Measurements from ENCODE around the gene OR51B6. TPM values are rescaled to one million over a fixed set of nuclear protein-coding genes. Genes with fewer than 3 reads are reported as not detected.
"Not testable (repeated sequence)": the region's sequence is repeated elsewhere in the genome, so short reads cannot be mapped to it uniquely, and the experiment has no call there.

The OR51B6 gene
- total RNA-seq, 4 donors from 2014 or later = not detected

- no peaks in the 10 kb centered on the region for H3K9me3 ChIP-seq
- no peaks in the 10 kb centered on the region for H3K36me3 ChIP-seq
- no peak for ATAC-seq
- H3K4me3 ChIP-seq = no peak overlapping the region
- WGBS, 2 donors (ENCODE audit: low coverage in 1 of 2) = 26 to 33% methylated on average over 2 of the region's 2 CpGs
- H3K4me1 ChIP-seq = no peaks in the 10 kb centered on the region
- no peak overlapping the region for H3K27ac ChIP-seq
- no peak for TF ChIP-seq POLR2AphosphoS5 (IDR thresholded peaks at IDR 0.05)
- no peak for TF ChIP-seq EP300 (IDR thresholded peaks at IDR 0.05)
- no peak for TF ChIP-seq POLR2A (IDR thresholded peaks at IDR 0.05)
- TF ChIP-seq, protein P1, sequence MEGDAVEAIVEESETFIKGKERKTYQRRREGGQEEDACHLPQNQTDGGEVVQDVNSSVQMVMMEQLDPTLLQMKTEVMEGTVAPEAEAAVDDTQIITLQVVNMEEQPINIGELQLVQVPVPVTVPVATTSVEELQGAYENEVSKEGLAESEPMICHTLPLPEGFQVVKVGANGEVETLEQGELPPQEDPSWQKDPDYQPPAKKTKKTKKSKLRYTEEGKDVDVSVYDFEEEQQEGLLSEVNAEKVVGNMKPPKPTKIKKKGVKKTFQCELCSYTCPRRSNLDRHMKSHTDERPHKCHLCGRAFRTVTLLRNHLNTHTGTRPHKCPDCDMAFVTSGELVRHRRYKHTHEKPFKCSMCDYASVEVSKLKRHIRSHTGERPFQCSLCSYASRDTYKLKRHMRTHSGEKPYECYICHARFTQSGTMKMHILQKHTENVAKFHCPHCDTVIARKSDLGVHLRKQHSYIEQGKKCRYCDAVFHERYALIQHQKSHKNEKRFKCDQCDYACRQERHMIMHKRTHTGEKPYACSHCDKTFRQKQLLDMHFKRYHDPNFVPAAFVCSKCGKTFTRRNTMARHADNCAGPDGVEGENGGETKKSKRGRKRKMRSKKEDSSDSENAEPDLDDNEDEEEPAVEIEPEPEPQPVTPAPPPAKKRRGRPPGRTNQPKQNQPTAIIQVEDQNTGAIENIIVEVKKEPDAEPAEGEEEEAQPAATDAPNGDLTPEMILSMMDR (IDR thresholded peaks at IDR 0.05) = no peak
- H3K27me3 ChIP-seq = no peaks in the 10 kb centered on the region
These were observed 12.9 kb downstream of the OR51B6 start for GRCh38 chr11:5364214-5364613.

DNA sequence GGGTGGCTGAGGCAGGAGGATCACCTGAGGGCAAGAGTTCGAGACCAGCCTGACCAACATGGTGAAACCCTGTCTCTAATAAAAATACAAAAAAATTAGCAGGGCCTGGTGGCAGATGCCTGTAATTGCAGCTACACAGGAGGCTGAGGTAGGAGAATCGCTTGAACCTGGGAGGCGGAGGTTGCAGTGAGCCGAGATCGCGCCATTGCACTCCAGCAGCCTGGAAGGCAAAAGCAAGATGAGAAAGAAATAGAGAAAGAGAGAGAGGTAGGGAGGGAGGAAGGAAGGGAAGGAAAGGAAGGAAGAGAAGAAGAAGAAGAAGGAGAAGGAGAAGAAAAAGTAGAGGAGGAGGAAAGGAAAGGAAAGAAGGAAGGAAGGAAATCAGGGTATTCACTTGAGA lies 15.1 kb downstream of the OR51B6 start:
- ATAC-seq, H3K9me3 ChIP-seq, H3K4me3 ChIP-seq, H3K4me1 ChIP-seq, H3K36me3 ChIP-seq, H3K27ac ChIP-seq, H3K27me3 ChIP-seq: not testable (repeated sequence)
- 82 to 86% methylated on average over 6 of the region's 6 CpGs for WGBS, 2 donors (ENCODE audit: low coverage in 1 of 2)

- H3K27me3 ChIP-seq = no peaks in the 10 kb centered on the region
- no peaks in the 10 kb centered on the region for H3K36me3 ChIP-seq
These were observed 15.5 kb downstream of the OR51B6 start for GRCh38 chr11:5366856-5367255.

DNA sequence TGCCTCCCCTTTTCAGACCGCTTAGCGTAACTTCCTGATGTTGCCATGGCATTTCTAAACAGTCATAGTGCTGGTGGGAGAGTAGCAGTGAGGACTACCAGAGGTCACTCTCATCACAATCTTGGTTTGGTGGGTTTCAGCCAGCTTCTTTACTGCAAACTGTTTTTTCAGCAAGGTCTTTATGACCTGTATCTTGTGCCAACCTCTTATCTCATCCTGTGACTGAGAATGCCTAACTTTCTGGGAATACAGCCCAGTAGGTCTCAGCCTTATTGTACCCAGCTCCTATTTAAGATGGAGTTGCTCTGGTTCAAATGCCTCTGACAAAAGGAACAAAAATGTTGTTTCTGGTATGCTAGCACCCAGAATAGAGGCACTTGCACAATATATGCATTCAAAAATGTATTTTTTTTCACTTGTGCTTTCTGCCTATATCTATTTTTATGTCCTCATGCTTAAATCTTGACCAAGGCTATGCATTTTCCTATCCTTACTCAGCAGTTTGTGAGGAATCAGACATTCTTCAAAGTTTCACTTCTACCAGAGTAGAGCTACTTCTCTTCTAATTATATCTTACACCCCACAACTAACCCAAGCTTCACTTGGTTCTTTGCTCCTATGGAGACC lies 16.3 kb downstream of the OR51B6 start:
- Histone ChIP-seq H3K27ac (no peak overlapping the region), H3K4me1 (no peaks in the 10 kb centered on the region)
- ATAC-seq = no peak

More at GRCh38 chr11:5366856-5367255, 15.5 kb downstream of the OR51B6 start:
- H3K27ac ChIP-seq = no peak overlapping the region
- WGBS, 2 donors (ENCODE audit: low coverage in 1 of 2) = 44% methylated on average over 1 of the region's 1 CpG; no CpG with 5 or more reads in 1 of the 2 donors
- no peak for ATAC-seq
- TF ChIP-seq, protein P1 (IDR thresholded peaks at IDR 0.05) = no peak
- TF ChIP-seq EP300 (IDR thresholded peaks at IDR 0.05) (no peak), POLR2AphosphoS5 (IDR thresholded peaks at IDR 0.05) (no peak), POLR2A (IDR thresholded peaks at IDR 0.05) (no peak)
- H3K9me3 ChIP-seq = no peaks in the 10 kb centered on the region
- no peaks in the 10 kb centered on the region for H3K4me1 ChIP-seq
- no peak overlapping the region for H3K4me3 ChIP-seq

DNA sequence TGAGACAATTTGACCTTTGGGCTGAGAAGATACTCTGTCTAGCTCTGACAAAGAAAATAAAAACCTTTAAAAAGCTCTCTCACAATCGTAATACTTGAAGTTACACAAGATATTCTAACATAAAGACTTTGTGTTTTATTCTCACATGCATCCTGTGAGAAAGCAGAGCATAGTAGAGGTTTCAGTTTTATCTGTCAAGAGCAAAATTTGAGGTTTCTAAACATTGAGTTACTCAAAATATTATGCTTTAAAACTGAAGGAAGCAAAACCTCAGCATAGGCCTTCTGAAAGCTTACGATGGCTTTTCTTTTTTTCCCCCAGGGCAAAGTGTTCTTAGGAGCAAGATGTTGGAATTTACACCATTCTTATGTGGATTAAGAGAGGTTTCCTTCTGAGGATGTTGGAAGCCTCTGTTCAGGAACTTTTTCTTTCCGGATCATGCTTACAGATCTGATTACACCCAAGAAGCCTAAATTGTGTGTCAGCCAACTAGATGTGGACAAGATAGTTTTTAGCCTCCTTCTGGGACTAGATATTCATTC lies 17.3 kb downstream of the OR51B6 start:
- Histone ChIP-seq H3K27ac (no peak overlapping the region), H3K4me1 (no peaks in the 10 kb centered on the region), H3K9me3 (no peaks in the 10 kb centered on the region), H3K36me3 (no peaks in the 10 kb centered on the region), H3K27me3 (no peaks in the 10 kb centered on the region), H3K4me3 (no peak overlapping the region)
- 50 to 59% methylated on average over 3 of the region's 3 CpGs for WGBS, 2 donors (ENCODE audit: low coverage in 1 of 2)
- TF ChIP-seq POLR2AphosphoS5 (IDR thresholded peaks at IDR 0.05) (no peak), POLR2A (IDR thresholded peaks at IDR 0.05) (no peak), EP300 (IDR thresholded peaks at IDR 0.05) (no peak)
- TF ChIP-seq, protein P1 (IDR thresholded peaks at IDR 0.05) = no peak
- no peak for ATAC-seq

More for the DNA sequence above, 16.3 kb downstream of the OR51B6 start:
- WGBS, 2 donors (ENCODE audit: low coverage in 1 of 2) = 50 to 97% methylated on average over 2 of the region's 2 CpGs
- TF ChIP-seq EP300 (IDR thresholded peaks at IDR 0.05) (no peak), POLR2AphosphoS5 (IDR thresholded peaks at IDR 0.05) (no peak), POLR2A (IDR thresholded peaks at IDR 0.05) (no peak)
- TF ChIP-seq, protein P1 (IDR thresholded peaks at IDR 0.05) = no peak
- H3K4me3 ChIP-seq = no peak overlapping the region
- no peaks in the 10 kb centered on the region for H3K27me3 ChIP-seq
- no peaks in the 10 kb centered on the region for H3K9me3 ChIP-seq
- H3K36me3 ChIP-seq = no peaks in the 10 kb centered on the region

All from gastroesophageal sphincter (tissue), 4 donors.